Measurements from ENCODE around the gene HCN2. TPM values are rescaled to one million over a fixed set of nuclear protein-coding genes. Genes with fewer than 3 reads are reported as not detected.
"Not testable (repeated sequence)": the region's sequence is repeated elsewhere in the genome, so short reads cannot be mapped to it uniquely, and the experiment has no call there.

The HCN2 gene
- total RNA-seq, 1 donor from 2014 or later: not detected

- DNase-seq (ENCODE audit: low read depth): no peak
- no peak for TF ChIP-seq CTCF (conservative IDR thresholded peaks at IDR 0.05; ENCODE audit: low read depth, low read length)
- H3K4me3 ChIP-seq (ENCODE audit: low read depth, low read length): no peak overlapping the region
These were observed 34.3 kb downstream of the HCN2 start for GRCh38 chr19:623974-624373.

GRCh38 chr19:624433-625109 is 34.9 kb downstream of the HCN2 start:
- H3K4me3 ChIP-seq (ENCODE audit: low read depth, low read length): no peak overlapping the region
- no peak for TF ChIP-seq CTCF (conservative IDR thresholded peaks at IDR 0.05; ENCODE audit: low read depth, low read length)
- DNase-seq (ENCODE audit: low read depth): no peak

- no peak for DNase-seq (ENCODE audit: low read depth)
- H3K4me3 ChIP-seq (ENCODE audit: low read depth, low read length): no peak overlapping the region
- no peak for TF ChIP-seq CTCF (conservative IDR thresholded peaks at IDR 0.05; ENCODE audit: low read depth, low read length)
These were observed 35.6 kb downstream of the HCN2 start for GRCh38 chr19:625257-625656.

GRCh38 chr19:626566-626965 is 36.9 kb downstream of the HCN2 start:
- H3K4me3 ChIP-seq (ENCODE audit: low read depth, low read length); DNase-seq (ENCODE audit: low read depth): not testable (repeated sequence)

GRCh38 chr19:628168-628567 is 38.5 kb downstream of the HCN2 start:
- no peak for DNase-seq (ENCODE audit: low read depth)
- peak; percentile 54 for TF ChIP-seq CTCF (conservative IDR thresholded peaks at IDR 0.05; ENCODE audit: low read depth, low read length)
- no peak overlapping the region for H3K4me3 ChIP-seq (ENCODE audit: low read depth, low read length)

- not testable (repeated sequence) for H3K4me3 ChIP-seq (ENCODE audit: low read depth, low read length); DNase-seq (ENCODE audit: low read depth)
These were observed 39.8 kb downstream of the HCN2 start for GRCh38 chr19:629515-629914.

- no peak for TF ChIP-seq CTCF (conservative IDR thresholded peaks at IDR 0.05; ENCODE audit: low read depth, low read length)
- no peak overlapping the region for H3K4me3 ChIP-seq (ENCODE audit: low read depth, low read length)
- no peak for DNase-seq (ENCODE audit: low read depth)
These were observed 40.5 kb downstream of the HCN2 start for GRCh38 chr19:629961-630714.

GRCh38 chr19:632579-633067 is 42.9 kb downstream of the HCN2 start:
- no peak for DNase-seq (ENCODE audit: low read depth)
- peak overlapping the region; percentile 89 for H3K4me3 ChIP-seq (ENCODE audit: low read depth, low read length)
- TF ChIP-seq CTCF (conservative IDR thresholded peaks at IDR 0.05; ENCODE audit: low read depth, low read length): no peak
